ENCODE measurements around the gene CBL.

DNA sequence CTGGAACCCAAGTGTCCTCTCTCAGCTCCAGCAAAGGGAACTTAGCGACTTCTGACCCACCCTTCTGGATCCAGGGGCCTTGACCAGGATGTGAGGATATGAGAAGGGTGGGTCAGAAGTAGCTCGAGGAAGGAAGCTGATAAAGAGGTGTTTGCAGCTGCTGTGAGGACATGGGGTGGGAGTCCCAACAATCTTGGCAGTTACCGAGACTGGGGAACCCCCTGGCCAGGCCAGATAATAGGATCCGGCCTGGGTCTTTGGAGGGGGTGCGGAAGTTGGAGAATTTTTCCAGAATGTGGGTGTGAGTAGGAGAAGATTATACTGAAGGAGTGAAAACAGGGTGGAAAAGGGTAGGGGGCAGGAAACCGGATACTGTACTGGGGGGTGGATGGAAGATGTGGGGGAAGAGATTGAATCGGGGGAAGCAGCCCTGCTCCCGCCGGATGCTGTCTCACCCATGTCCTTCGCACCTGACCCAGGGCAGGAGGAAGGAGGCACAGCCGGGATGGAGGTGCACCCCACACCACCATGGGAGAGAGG is 113.6 kb downstream of the CBL start:
- TF ChIP-seq, protein P1, sequence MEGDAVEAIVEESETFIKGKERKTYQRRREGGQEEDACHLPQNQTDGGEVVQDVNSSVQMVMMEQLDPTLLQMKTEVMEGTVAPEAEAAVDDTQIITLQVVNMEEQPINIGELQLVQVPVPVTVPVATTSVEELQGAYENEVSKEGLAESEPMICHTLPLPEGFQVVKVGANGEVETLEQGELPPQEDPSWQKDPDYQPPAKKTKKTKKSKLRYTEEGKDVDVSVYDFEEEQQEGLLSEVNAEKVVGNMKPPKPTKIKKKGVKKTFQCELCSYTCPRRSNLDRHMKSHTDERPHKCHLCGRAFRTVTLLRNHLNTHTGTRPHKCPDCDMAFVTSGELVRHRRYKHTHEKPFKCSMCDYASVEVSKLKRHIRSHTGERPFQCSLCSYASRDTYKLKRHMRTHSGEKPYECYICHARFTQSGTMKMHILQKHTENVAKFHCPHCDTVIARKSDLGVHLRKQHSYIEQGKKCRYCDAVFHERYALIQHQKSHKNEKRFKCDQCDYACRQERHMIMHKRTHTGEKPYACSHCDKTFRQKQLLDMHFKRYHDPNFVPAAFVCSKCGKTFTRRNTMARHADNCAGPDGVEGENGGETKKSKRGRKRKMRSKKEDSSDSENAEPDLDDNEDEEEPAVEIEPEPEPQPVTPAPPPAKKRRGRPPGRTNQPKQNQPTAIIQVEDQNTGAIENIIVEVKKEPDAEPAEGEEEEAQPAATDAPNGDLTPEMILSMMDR (IDR thresholded peaks at IDR 0.05) = no peak
- TF ChIP-seq HDAC2 (IDR thresholded peaks at IDR 0.05) (no peak), POLR2A (IDR thresholded peaks at IDR 0.05; ENCODE audit: low read length) (no peak), EHMT2 (IDR thresholded peaks at IDR 0.05; ENCODE audit: low read depth) (no peak), RFX5 (IDR thresholded peaks at IDR 0.05) (no peak), MAX (IDR thresholded peaks at IDR 0.05) (no peak), EP300 (IDR thresholded peaks at IDR 0.05) (no peak), RARB (CRISPR knock-in tag; IDR thresholded peaks at IDR 0.05) (no peak), HOXB13 (CRISPR knock-in tag; IDR thresholded peaks at IDR 0.05; ENCODE audit: low read depth) (no peak), CHD2 (IDR thresholded peaks at IDR 0.05; ENCODE audit: low read length, partially characterized antibody) (no peak), NFE2L2 (conservative IDR thresholded peaks at IDR 0.05; ENCODE audit: low read length) (no peak)
- TF ChIP-seq, protein P2, sequence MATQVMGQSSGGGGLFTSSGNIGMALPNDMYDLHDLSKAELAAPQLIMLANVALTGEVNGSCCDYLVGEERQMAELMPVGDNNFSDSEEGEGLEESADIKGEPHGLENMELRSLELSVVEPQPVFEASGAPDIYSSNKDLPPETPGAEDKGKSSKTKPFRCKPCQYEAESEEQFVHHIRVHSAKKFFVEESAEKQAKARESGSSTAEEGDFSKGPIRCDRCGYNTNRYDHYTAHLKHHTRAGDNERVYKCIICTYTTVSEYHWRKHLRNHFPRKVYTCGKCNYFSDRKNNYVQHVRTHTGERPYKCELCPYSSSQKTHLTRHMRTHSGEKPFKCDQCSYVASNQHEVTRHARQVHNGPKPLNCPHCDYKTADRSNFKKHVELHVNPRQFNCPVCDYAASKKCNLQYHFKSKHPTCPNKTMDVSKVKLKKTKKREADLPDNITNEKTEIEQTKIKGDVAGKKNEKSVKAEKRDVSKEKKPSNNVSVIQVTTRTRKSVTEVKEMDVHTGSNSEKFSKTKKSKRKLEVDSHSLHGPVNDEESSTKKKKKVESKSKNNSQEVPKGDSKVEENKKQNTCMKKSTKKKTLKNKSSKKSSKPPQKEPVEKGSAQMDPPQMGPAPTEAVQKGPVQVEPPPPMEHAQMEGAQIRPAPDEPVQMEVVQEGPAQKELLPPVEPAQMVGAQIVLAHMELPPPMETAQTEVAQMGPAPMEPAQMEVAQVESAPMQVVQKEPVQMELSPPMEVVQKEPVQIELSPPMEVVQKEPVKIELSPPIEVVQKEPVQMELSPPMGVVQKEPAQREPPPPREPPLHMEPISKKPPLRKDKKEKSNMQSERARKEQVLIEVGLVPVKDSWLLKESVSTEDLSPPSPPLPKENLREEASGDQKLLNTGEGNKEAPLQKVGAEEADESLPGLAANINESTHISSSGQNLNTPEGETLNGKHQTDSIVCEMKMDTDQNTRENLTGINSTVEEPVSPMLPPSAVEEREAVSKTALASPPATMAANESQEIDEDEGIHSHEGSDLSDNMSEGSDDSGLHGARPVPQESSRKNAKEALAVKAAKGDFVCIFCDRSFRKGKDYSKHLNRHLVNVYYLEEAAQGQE (IDR thresholded peaks at IDR 0.05) = no peak

Measured in A549 (cell line).